Neural progenitor cell (in vitro differentiated cells): ENCODE results near the gene MAPK7. TPM values are rescaled to one million over a fixed set of nuclear protein-coding genes. Genes with fewer than 3 reads are reported as not detected.

Experiments used
- DNase-seq: peaks from one replicate; pipeline ENCODE4 v3.0.0-alpha.2; 2016; ENCODE audit warnings: low spot score
- H2AFZ ChIP-seq: fragments of 200-600 bp; sonication (generic); replicated peaks from 2 replicates; pipeline ENCODE4 v1.6.1; 2016; ENCODE audit warnings: antibody characterized with exemption
- H3F3A ChIP-seq: fragments of 200-600 bp; sonication (generic); 2 replicates; pipeline ENCODE4 v1.6.1; 2016; ENCODE audit warnings: antibody characterized with exemption, low read depth
- H3K27ac ChIP-seq: fragments of 200-600 bp; sonication (generic); 2 replicates; pipeline ENCODE4 v1.5.1; 2016; ENCODE audit warnings: mild to moderate bottlenecking
- H3K27me3 ChIP-seq: fragments of 200-600 bp; sonication (generic); 2 replicates; pipeline ENCODE4 v1.6.1; 2016; ENCODE audit warnings: mild to moderate bottlenecking, moderate library complexity
- H3K36me3 ChIP-seq: fragments of 200-600 bp; sonication (generic); 2 replicates; pipeline ENCODE4 v1.5.1; 2016
- H3K4me1 ChIP-seq: fragments of 200-600 bp; sonication (generic); 2 replicates; pipeline ENCODE4 v1.6.1; 2016; ENCODE audit warnings: mixed run types
- H3K4me2 ChIP-seq: fragments of 200-600 bp; sonication (generic); 2 replicates; pipeline ENCODE4 v1.6.1; 2016
- H3K4me3 ChIP-seq: fragments of 200-600 bp; sonication (generic); 2 replicates; pipeline ENCODE4 v1.5.1; 2016
- H3K79me2 ChIP-seq: fragments of 200-600 bp; sonication (generic); 2 replicates; pipeline ENCODE4 v1.6.1; 2016; ENCODE audit warnings: low read depth
- H3K9ac ChIP-seq: fragments of 200-600 bp; sonication (generic); 2 replicates; pipeline ENCODE4 v1.6.1; 2016
- H3K9me3 ChIP-seq: fragments of 200-600 bp; sonication (generic); 2 replicates; pipeline ENCODE4 v1.5.1; 2016; ENCODE audit warnings: low read depth
- H4K20me1 ChIP-seq: fragments of 200-600 bp; sonication (generic); 2 replicates; pipeline ENCODE4 v1.6.1; 2016; ENCODE audit warnings: low read depth
- H3K27ac Mint-ChIP-seq: 3 replicates; pipeline ENCODE4 v1.8.0; 2021; ENCODE audit warnings: mixed read lengths
- H3K27me3 Mint-ChIP-seq: 2 replicates; pipeline ENCODE4 v1.8.0; 2022; ENCODE audit warnings: low read depth, mild to moderate bottlenecking, inconsistent platforms, moderate library complexity, mixed read lengths; ENCODE audit not compliant: insufficient read depth
- H3K36me3 Mint-ChIP-seq: 3 replicates; pipeline ENCODE4 v1.8.0; 2021; ENCODE audit warnings: mixed read lengths
- H3K4me1 Mint-ChIP-seq: 3 replicates; pipeline ENCODE4 v1.8.0; 2021; ENCODE audit warnings: mixed read lengths
- H3K4me3 Mint-ChIP-seq: 3 replicates; pipeline ENCODE4 v1.8.0; 2021; ENCODE audit warnings: mild to moderate bottlenecking, moderate library complexity, mixed read lengths
- H3K9me3 Mint-ChIP-seq: 3 replicates; pipeline ENCODE4 v1.8.0; 2020; ENCODE audit warnings: mixed read lengths
- EZH2 ChIP-seq: fragments of 200-600 bp; sonication (generic); IDR thresholded peaks from 2 replicates; pipeline ENCODE4 v1.6.1; 2017; ENCODE audit warnings: antibody characterized with exemption, mild to moderate bottlenecking, moderate library complexity
- EZH2phosphoT487 ChIP-seq: fragments of 200-600 bp; sonication (generic); IDR thresholded peaks from 2 replicates; pipeline ENCODE4 v1.6.1; 2017; ENCODE audit warnings: antibody characterized with exemption
- total RNA-seq: library from RNA; depleted of rRNA; stranded (reverse); fragments of >200 nt; gene quantifications from 2 replicates; pipeline ENCODE4 v1.2.3, GENCODE V29; 2015; ENCODE audit warnings: low replicate concordance
- TF ChIP-seq, protein P1 (sequence below): fragments of 200-600 bp; sonication (generic); IDR thresholded peaks from 2 replicates; pipeline ENCODE4 v1.5.1; 2017; ENCODE audit warnings: antibody characterized with exemption, mild to moderate bottlenecking

The MAPK7 gene
- total RNA-seq, 1 donor from 2014 or later = 12.2 TPM

DNA sequence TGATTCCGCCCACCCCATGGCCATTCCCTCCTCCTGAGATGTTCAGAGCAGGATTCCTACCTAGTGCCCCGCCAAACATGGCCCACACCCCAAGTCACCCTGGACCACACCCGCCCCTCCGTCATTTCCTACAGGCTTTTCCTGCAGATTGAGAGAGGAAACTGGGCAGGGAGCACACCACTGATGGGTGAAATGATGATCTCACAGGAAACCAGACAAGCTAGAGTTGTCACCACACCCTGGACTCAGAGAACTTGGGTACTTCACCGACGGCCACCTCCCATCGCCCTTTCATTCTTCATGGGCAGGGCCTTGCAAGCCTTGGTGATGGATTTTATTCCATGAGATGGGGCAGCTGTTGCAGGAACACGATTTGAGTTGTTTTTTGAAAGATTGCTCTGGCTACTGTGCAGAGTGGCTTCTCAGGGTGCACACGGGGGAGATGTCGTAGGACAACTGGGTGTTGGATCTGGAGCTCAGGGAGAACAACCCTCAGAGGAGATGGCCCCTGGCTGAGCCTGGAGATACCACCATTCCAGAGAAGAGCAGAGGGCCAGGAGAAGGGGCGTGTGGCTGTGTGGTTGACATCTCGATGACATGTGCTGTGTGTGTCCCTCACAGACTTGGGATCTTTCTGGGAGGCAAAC is 8.3 kb upstream of the MAPK7 start:
- Mint-ChIP-seq H3K36me3 (no peaks in the 10 kb centered on the region), H3K27ac (peak overlapping the region; percentile 13), H3K4me3 (no peak overlapping the region), H3K9me3 (no peaks in the 10 kb centered on the region), H3K27me3 (peaks cover 6% of the 10 kb centered on the region), H3K4me1 (no peaks in the 10 kb centered on the region)
- no peak overlapping the region for H3K9ac ChIP-seq
- no peak for DNase-seq
- H3K27ac ChIP-seq = no peak overlapping the region
- H4K20me1 ChIP-seq = no peaks in the 10 kb centered on the region
- no peaks in the 10 kb centered on the region for H3F3A ChIP-seq
- no peaks in the 10 kb centered on the region for H3K27me3 ChIP-seq
- no peak overlapping the region for H3K4me3 ChIP-seq
- H3K4me2 ChIP-seq = no peak overlapping the region
- no peak overlapping the region for H2AFZ ChIP-seq
- TF ChIP-seq, protein P1, sequence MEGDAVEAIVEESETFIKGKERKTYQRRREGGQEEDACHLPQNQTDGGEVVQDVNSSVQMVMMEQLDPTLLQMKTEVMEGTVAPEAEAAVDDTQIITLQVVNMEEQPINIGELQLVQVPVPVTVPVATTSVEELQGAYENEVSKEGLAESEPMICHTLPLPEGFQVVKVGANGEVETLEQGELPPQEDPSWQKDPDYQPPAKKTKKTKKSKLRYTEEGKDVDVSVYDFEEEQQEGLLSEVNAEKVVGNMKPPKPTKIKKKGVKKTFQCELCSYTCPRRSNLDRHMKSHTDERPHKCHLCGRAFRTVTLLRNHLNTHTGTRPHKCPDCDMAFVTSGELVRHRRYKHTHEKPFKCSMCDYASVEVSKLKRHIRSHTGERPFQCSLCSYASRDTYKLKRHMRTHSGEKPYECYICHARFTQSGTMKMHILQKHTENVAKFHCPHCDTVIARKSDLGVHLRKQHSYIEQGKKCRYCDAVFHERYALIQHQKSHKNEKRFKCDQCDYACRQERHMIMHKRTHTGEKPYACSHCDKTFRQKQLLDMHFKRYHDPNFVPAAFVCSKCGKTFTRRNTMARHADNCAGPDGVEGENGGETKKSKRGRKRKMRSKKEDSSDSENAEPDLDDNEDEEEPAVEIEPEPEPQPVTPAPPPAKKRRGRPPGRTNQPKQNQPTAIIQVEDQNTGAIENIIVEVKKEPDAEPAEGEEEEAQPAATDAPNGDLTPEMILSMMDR = no peak
- TF ChIP-seq EZH2phosphoT487 (no peak), EZH2 (no peak)
- peaks cover under 1% of the 10 kb centered on the region for H3K79me2 ChIP-seq
- H3K4me1 ChIP-seq = peaks cover 4% of the 10 kb centered on the region
- no peaks in the 10 kb centered on the region for H3K36me3 ChIP-seq
- no peaks in the 10 kb centered on the region for H3K9me3 ChIP-seq

DNA sequence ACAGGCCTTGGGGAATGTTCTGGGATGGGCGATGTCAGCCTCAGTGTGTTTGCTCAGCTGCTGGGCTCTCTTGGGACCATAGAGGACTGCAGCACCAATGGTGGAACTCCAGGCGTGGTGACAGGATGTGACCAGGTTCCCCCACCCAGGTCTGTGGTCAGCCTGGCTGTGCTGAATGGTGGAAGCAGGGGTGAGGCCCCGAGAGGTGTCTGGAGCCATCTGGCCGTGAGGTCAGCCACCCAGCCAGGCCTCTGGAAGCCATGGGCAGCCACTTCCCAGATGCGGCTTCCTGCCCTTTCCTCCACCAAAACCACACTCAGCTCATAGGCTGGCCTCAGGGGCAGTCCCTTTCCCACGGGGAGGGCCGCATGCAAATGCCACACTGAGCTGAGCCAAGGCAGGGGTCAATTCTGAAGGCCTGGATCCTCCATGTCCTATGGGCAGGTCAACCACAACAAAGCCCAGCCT is 7.8 kb upstream of the MAPK7 start:
- H3K27ac ChIP-seq = no peak overlapping the region
- peaks cover 6% of the 10 kb centered on the region for H3K27me3 Mint-ChIP-seq
- no peak overlapping the region for H3K27ac Mint-ChIP-seq
- H4K20me1 ChIP-seq = no peaks in the 10 kb centered on the region
- peaks cover 4% of the 10 kb centered on the region for H3K4me1 ChIP-seq
- no peaks in the 10 kb centered on the region for H3K36me3 ChIP-seq
- no peak for DNase-seq
- H3K9ac ChIP-seq = no peak overlapping the region
- no peak overlapping the region for H3K4me3 Mint-ChIP-seq
- H3K4me1 Mint-ChIP-seq = no peaks in the 10 kb centered on the region
- no peaks in the 10 kb centered on the region for H3K9me3 ChIP-seq
- peaks cover 6% of the 10 kb centered on the region for H3K79me2 ChIP-seq
- no peak overlapping the region for H3K4me2 ChIP-seq
- H3K27me3 ChIP-seq = no peaks in the 10 kb centered on the region
- peaks cover 1% of the 10 kb centered on the region for H3F3A ChIP-seq
- no peaks in the 10 kb centered on the region for H3K36me3 Mint-ChIP-seq
- H3K4me3 ChIP-seq = no peak overlapping the region
- no peak overlapping the region for H2AFZ ChIP-seq
- H3K9me3 Mint-ChIP-seq = no peaks in the 10 kb centered on the region
- TF ChIP-seq, protein P1 = no peak
- TF ChIP-seq EZH2phosphoT487 (no peak), EZH2 (no peak)

DNA sequence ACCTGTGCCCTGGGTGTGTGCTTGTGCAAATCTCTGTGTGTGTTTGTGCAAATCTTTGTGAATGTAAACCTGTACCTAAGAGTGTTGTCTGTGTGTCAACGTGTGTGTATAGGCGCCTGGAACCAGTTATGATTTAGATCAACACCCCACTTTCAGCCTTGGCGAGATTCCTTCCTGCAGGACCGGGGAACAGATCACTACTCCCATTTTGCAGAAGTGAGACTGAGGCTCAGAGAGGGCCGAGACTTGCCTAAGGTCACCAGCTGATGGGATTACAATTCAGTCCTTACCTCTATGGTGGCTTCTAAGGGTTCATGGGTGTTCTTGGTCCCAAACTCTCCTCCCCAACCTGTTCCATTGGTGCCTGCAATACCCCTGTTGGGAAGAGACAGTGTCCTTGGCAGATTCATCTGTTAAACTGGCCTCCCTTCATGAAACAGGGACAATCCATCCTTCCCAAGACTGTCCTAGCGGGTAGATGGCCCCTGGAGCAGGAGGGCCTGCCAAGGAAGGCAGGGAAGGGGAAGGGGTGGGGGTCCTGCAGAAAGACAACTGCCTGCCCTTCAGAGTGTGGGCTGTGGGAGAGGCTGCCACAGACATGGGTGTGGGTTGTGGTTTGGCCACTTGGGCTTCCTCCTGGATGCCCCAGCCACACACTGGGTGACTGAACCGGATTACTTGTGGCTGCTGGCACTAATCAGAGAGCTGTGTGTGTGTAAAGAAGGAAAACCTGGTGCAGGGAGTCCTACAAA is 6.9 kb upstream of the MAPK7 start:
- Histone ChIP-seq H3K4me3 (no peak overlapping the region), H3K9me3 (no peaks in the 10 kb centered on the region), H3K4me2 (no peak overlapping the region), H3K36me3 (no peaks in the 10 kb centered on the region), H3K79me2 (peaks cover 14% of the 10 kb centered on the region), H3F3A (peaks cover 9% of the 10 kb centered on the region), H3K27me3 (no peaks in the 10 kb centered on the region), H4K20me1 (no peaks in the 10 kb centered on the region), H3K4me1 (peaks cover 4% of the 10 kb centered on the region), H3K27ac (no peak overlapping the region), H3K9ac (no peak overlapping the region), H2AFZ (no peak overlapping the region)
- Mint-ChIP-seq H3K4me1 (peaks cover 3% of the 10 kb centered on the region), H3K36me3 (no peaks in the 10 kb centered on the region), H3K4me3 (no peak overlapping the region), H3K27ac (peak overlapping the region; percentile 50), H3K27me3 (peaks cover 6% of the 10 kb centered on the region), H3K9me3 (no peaks in the 10 kb centered on the region)
- TF ChIP-seq EZH2 (no peak), EZH2phosphoT487 (no peak)
- TF ChIP-seq, protein P1 = no peak
- DNase-seq = no peak
